Activated naive CD8-positive, alpha-beta T cell (primary cell): ENCODE measurements around the gene MTHFD1.
"Not testable (repeated sequence)": the region's sequence is repeated elsewhere in the genome, so short reads cannot be mapped to it uniquely, and the experiment has no call there.

ENCODE experiments used
- H3K27ac Mint-ChIP-seq: one replicate; pipeline ENCODE4 v1.8.0; 2021; ENCODE audit warnings: mixed read lengths
- H3K27me3 Mint-ChIP-seq: one replicate; pipeline ENCODE4 v1.8.0; 2021; ENCODE audit warnings: mixed read lengths
- H3K36me3 Mint-ChIP-seq: one replicate; pipeline ENCODE4 v1.8.0; 2021; ENCODE audit warnings: mixed read lengths
- H3K4me1 Mint-ChIP-seq: one replicate; pipeline ENCODE4 v1.8.0; 2021; ENCODE audit warnings: low read depth, mixed read lengths
- H3K4me3 Mint-ChIP-seq: one replicate; pipeline ENCODE4 v1.8.0; 2021; ENCODE audit warnings: mild to moderate bottlenecking, mixed read lengths
- H3K9me3 Mint-ChIP-seq: one replicate; pipeline ENCODE4 v1.8.0; 2021; ENCODE audit warnings: low read depth, mixed read lengths

MTHFD1 gene

GRCh38 chr14:64393189-64393726 lies 5.1 kb downstream of the MTHFD1 start:
- H3K27me3 Mint-ChIP-seq, H3K4me3 Mint-ChIP-seq, H3K9me3 Mint-ChIP-seq, H3K27ac Mint-ChIP-seq: not testable (repeated sequence)
- H3K4me1 Mint-ChIP-seq = peaks cover 35% of the 10 kb centered on the region
- H3K36me3 Mint-ChIP-seq = peaks cover 12% of the 10 kb centered on the region

- Mint-ChIP-seq H3K9me3 (no peaks in the 10 kb centered on the region), H3K27me3 (no peaks in the 10 kb centered on the region), H3K36me3 (peaks cover 10% of the 10 kb centered on the region), H3K4me3 (no peak overlapping the region), H3K27ac (no peak overlapping the region), H3K4me1 (peaks cover 33% of the 10 kb centered on the region)
Measured at GRCh38 chr14:64394423-64394822, 6.3 kb downstream of the MTHFD1 start.

GRCh38 chr14:64394977-64395633 lies 7.0 kb downstream of the MTHFD1 start:
- Mint-ChIP-seq H3K27me3 (no peaks in the 10 kb centered on the region), H3K36me3 (peaks cover 8% of the 10 kb centered on the region), H3K9me3 (no peaks in the 10 kb centered on the region), H3K4me3 (no peak overlapping the region), H3K27ac (no peak overlapping the region), H3K4me1 (peaks cover 28% of the 10 kb centered on the region)

GRCh38 chr14:64400829-64401459 lies 12.8 kb downstream of the MTHFD1 start:
- H3K36me3 Mint-ChIP-seq = peaks cover 15% of the 10 kb centered on the region
- H3K27ac Mint-ChIP-seq = no peak overlapping the region
- no peak overlapping the region for H3K4me3 Mint-ChIP-seq

GRCh38 chr14:64401949-64402348 lies 13.8 kb downstream of the MTHFD1 start:
- H3K27me3 Mint-ChIP-seq = no peaks in the 10 kb centered on the region
- peaks cover 2% of the 10 kb centered on the region for H3K4me1 Mint-ChIP-seq
- H3K9me3 Mint-ChIP-seq = no peaks in the 10 kb centered on the region
- H3K27ac Mint-ChIP-seq = no peak overlapping the region
- peaks cover 19% of the 10 kb centered on the region for H3K36me3 Mint-ChIP-seq
- no peak overlapping the region for H3K4me3 Mint-ChIP-seq

More at GRCh38 chr14:64400829-64401459, 12.8 kb downstream of the MTHFD1 start:
- Mint-ChIP-seq H3K9me3 (no peaks in the 10 kb centered on the region), H3K27me3 (no peaks in the 10 kb centered on the region), H3K4me1 (peaks cover 2% of the 10 kb centered on the region)

GRCh38 chr14:64405295-64405694 lies 17.1 kb downstream of the MTHFD1 start:
- Mint-ChIP-seq H3K27ac (no peak overlapping the region), H3K4me3 (no peak overlapping the region), H3K36me3 (peaks cover 23% of the 10 kb centered on the region), H3K27me3 (no peaks in the 10 kb centered on the region), H3K4me1 (peaks cover 2% of the 10 kb centered on the region), H3K9me3 (no peaks in the 10 kb centered on the region)

GRCh38 chr14:64407329-64407728 lies 19.2 kb downstream of the MTHFD1 start:
- Mint-ChIP-seq H3K9me3 (no peaks in the 10 kb centered on the region), H3K4me1 (peaks cover 12% of the 10 kb centered on the region), H3K36me3 (peaks cover 23% of the 10 kb centered on the region), H3K27me3 (no peaks in the 10 kb centered on the region), H3K4me3 (no peak overlapping the region), H3K27ac (no peak overlapping the region)

GRCh38 chr14:64409126-64409920 lies 21.2 kb downstream of the MTHFD1 start:
- H3K36me3 Mint-ChIP-seq = peaks cover 17% of the 10 kb centered on the region
- H3K27me3 Mint-ChIP-seq = no peaks in the 10 kb centered on the region
- no peak overlapping the region for H3K27ac Mint-ChIP-seq
- H3K4me3 Mint-ChIP-seq = no peak overlapping the region
- peaks cover 10% of the 10 kb centered on the region for H3K4me1 Mint-ChIP-seq
- H3K9me3 Mint-ChIP-seq = no peaks in the 10 kb centered on the region

- Mint-ChIP-seq H3K4me1 (peaks cover 10% of the 10 kb centered on the region), H3K27me3 (no peaks in the 10 kb centered on the region), H3K27ac (no peak overlapping the region), H3K4me3 (no peak overlapping the region), H3K9me3 (no peaks in the 10 kb centered on the region), H3K36me3 (peaks cover 13% of the 10 kb centered on the region)
Measured at GRCh38 chr14:64410084-64410774, 22.1 kb downstream of the MTHFD1 start.

GRCh38 chr14:64411001-64411400 lies 22.8 kb downstream of the MTHFD1 start:
- peaks cover 19% of the 10 kb centered on the region for H3K36me3 Mint-ChIP-seq
- H3K27ac Mint-ChIP-seq = no peak overlapping the region
- no peaks in the 10 kb centered on the region for H3K9me3 Mint-ChIP-seq
- H3K4me3 Mint-ChIP-seq = no peak overlapping the region
- no peaks in the 10 kb centered on the region for H3K27me3 Mint-ChIP-seq
- H3K4me1 Mint-ChIP-seq = peaks cover 10% of the 10 kb centered on the region

- Mint-ChIP-seq H3K27me3 (no peaks in the 10 kb centered on the region), H3K27ac (no peak overlapping the region), H3K9me3 (no peaks in the 10 kb centered on the region)
Measured at GRCh38 chr14:64412237-64412636, 24.1 kb downstream of the MTHFD1 start.

GRCh38 chr14:64416348-64416932 lies 28.3 kb downstream of the MTHFD1 start:
- H3K27me3 Mint-ChIP-seq = no peaks in the 10 kb centered on the region
- peaks cover 25% of the 10 kb centered on the region for H3K36me3 Mint-ChIP-seq
- H3K27ac Mint-ChIP-seq = no peak overlapping the region
- H3K4me1 Mint-ChIP-seq = peaks cover 7% of the 10 kb centered on the region
- no peak overlapping the region for H3K4me3 Mint-ChIP-seq
- H3K9me3 Mint-ChIP-seq = no peaks in the 10 kb centered on the region

More at GRCh38 chr14:64412237-64412636, 24.1 kb downstream of the MTHFD1 start:
- Mint-ChIP-seq H3K4me1 (peaks cover 10% of the 10 kb centered on the region), H3K4me3 (no peak overlapping the region), H3K36me3 (peaks cover 14% of the 10 kb centered on the region)

- Mint-ChIP-seq H3K4me1 (peaks cover 1% of the 10 kb centered on the region), H3K4me3 (no peak overlapping the region), H3K36me3 (peaks cover 28% of the 10 kb centered on the region), H3K9me3 (no peaks in the 10 kb centered on the region), H3K27ac (no peak overlapping the region), H3K27me3 (no peaks in the 10 kb centered on the region)
Measured at GRCh38 chr14:64417055-64417770, 29.1 kb downstream of the MTHFD1 start.

GRCh38 chr14:64417771-64418125 lies 29.6 kb downstream of the MTHFD1 start:
- Mint-ChIP-seq H3K9me3 (no peaks in the 10 kb centered on the region), H3K4me3 (no peak overlapping the region), H3K27me3 (no peaks in the 10 kb centered on the region), H3K36me3 (peaks cover 29% of the 10 kb centered on the region), H3K4me1 (no peaks in the 10 kb centered on the region), H3K27ac (no peak overlapping the region)
